Activated CD4-positive, CD25-positive, alpha-beta regulatory T cell treated with anti-CD3 and anti-CD28 coated beads, Interleukin-2, amount 50 U/mL, for 16 hours (primary cell): ENCODE results near the gene PDE4B.
"Not testable (repeated sequence)": the region's sequence is repeated elsewhere in the genome, so short reads cannot be mapped to it uniquely, and the experiment has no call there.

Experiments used
- DNase-seq: peaks from one replicate; pipeline ENCODE4 v3.0.0-alpha.2; 2020; ENCODE audit warnings: low read depth, low spot score

PDE4B gene

GRCh38 chr1:66416295-66416694 is 623.6 kb downstream of the PDE4B start:
- no peak for DNase-seq

- no peak for DNase-seq
Observed at GRCh38 chr1:66418021-66418420, 625.3 kb downstream of the PDE4B start.

GRCh38 chr1:66420171-66420570 is 627.5 kb downstream of the PDE4B start:
- DNase-seq, result not testable (repeated sequence)

GRCh38 chr1:66420906-66421305 is 628.2 kb downstream of the PDE4B start:
- DNase-seq, result not testable (repeated sequence)

DNA sequence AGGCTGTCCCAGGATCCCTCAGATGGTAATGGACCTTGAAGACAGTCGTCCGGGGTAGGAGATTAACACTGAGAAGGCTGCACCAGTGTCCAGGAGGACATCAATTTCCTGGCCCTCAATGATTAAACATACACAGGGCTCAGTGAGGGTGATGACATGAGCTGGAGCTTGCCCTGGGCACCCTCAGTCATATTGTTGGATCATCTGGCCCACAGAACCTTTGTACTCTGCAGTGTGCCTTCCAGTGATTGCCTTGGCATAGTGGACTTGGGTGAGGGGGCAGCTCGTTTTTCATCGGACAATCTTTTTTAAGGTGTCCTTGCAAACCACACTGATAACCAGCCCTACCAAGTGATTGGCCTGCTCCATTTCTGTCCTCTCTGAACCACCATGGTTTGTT is 630.1 kb downstream of the PDE4B start:
- no peak for DNase-seq
